HepG2 (cell line): ENCODE data around the gene PIK3C3. TPM values are rescaled to one million over a fixed set of nuclear protein-coding genes. Genes with fewer than 3 reads are reported as not detected.

ENCODE experiments used
- ATAC-seq: fragments of 200-7000 bp; cut with Tn5 transposase; 3 replicates; pipeline ENCODE4 v1.9.1; 2020; ENCODE audit warnings: mild to moderate bottlenecking, moderate library complexity
- BruUV-seq: library from RNA; stranded (reverse); fragments of 400-500 nt; replicated peaks from 2 replicates; lab custom pipeline; 2021; lab: Mats Ljungman, UMichigan
- CTCF ChIA-PET: fragments of 300-600 bp; formaldehyde crosslinking; extraction: SDS; loops from one replicate; lab custom pipeline; 2021; ENCODE audit warnings: low total read pairs, inconsistent platforms, low intra/inter-chr PET ratio; lab: Yijun Ruan, JAX
- POLR2A ChIA-PET: fragments of 350-600 bp; sonication (Branson Sonifier 250); formaldehyde crosslinking; loops from one replicate; lab custom pipeline; 2020; ENCODE audit warnings: antibody characterized with exemption, inconsistent platforms; lab: Yijun Ruan, JAX
- DNase-seq: peaks from one replicate; pipeline ENCODE4 v3.0.0-alpha.2; 2015; ENCODE audit warnings: low spot score
- FAIRE-seq: peaks from 3 replicates; lab custom pipeline; 2011; peaks lifted over from hg19 to GRCh38; lab: Jason Lieb, UNC
- H2AFZ ChIP-seq: one replicate; pipeline ENCODE4 v1.6.1; 2011; ENCODE audit warnings: low read length, inconsistent platforms
- H3K27ac ChIP-seq: fragments of 300-600 bp; 3 replicates; pipeline ENCODE4 v1.8.0; 2011; ENCODE audit warnings: mixed run types, mild to moderate bottlenecking, mixed read lengths, low read length, inconsistent platforms; ENCODE audit not compliant: insufficient read depth; ENCODE audit errors: extremely low read length
- H3K27me3 ChIP-seq, 2 experiments: fragments of 200-600 bp in 1 of 2; 2 replicates in 1 of 2; 3 replicates in 1 of 2; pipeline versions ENCODE4 v1.6.0 to v1.8.0; 2011; ENCODE audit warnings: low read length in 2 of 2, mild to moderate bottlenecking in 2 of 2, moderate library complexity in 2 of 2, inconsistent platforms in 1 of 2; ENCODE audit not compliant: insufficient read depth in 2 of 2, control insufficient read depth in 1 of 2
- H3K36me3 ChIP-seq, 2 experiments: fragments of 200-600 bp in 1 of 2; replicated peaks in 1 of 2; 2 replicates in 1 of 2; 3 replicates in 1 of 2; pipeline versions ENCODE4 v1.5.1 to v1.8.0; 2011; ENCODE audit warnings: low read length in 2 of 2, inconsistent platforms in 1 of 2; ENCODE audit not compliant: insufficient read depth in 2 of 2, control insufficient read depth in 1 of 2
- H3K4me1 ChIP-seq: 2 replicates; pipeline ENCODE4 v1.5.1; 2012; ENCODE audit warnings: low read length, inconsistent platforms; ENCODE audit not compliant: insufficient read depth
- H3K4me2 ChIP-seq: 2 replicates; pipeline ENCODE4 v1.6.0; 2011; ENCODE audit warnings: low read depth, low read length, inconsistent platforms
- H3K4me3 ChIP-seq, 3 experiments: fragments of 200-600 bp in 1 of 3; sonication (generic), shearing (Covaris generic) in 1 of 3; replicated peaks in 1 of 3; 2 replicates each; pipeline ENCODE4 v1.5.1; 2011 to 2016; ENCODE audit warnings: low read length in 3 of 3, inconsistent platforms in 2 of 3, low read depth in 2 of 3, mild to moderate bottlenecking in 2 of 3, control low read depth in 1 of 3, mixed read lengths in 1 of 3; ENCODE audit not compliant: insufficient read depth in 1 of 3
- H3K79me2 ChIP-seq: one replicate; pipeline ENCODE4 v1.6.1; 2011; ENCODE audit warnings: low read length, inconsistent platforms; ENCODE audit not compliant: insufficient read depth
- H3K9ac ChIP-seq: 2 replicates; pipeline ENCODE4 v1.6.0; 2011; ENCODE audit warnings: mild to moderate bottlenecking, low read depth, low read length, inconsistent platforms; ENCODE audit not compliant: insufficient read depth
- H3K9me3 ChIP-seq: 2 replicates; pipeline ENCODE4 v1.5.1; 2012; ENCODE audit warnings: mild to moderate bottlenecking, low read length
- H4K20me1 ChIP-seq: 2 replicates; pipeline ENCODE4 v1.6.0; 2011; ENCODE audit warnings: inconsistent platforms, mild to moderate bottlenecking, low read length, moderate library complexity; ENCODE audit not compliant: insufficient read depth
- AGO2 ChIP-seq: fragments of 200-400 bp; formaldehyde crosslinking; optimal IDR thresholded peaks from 2 replicates; pipeline ENCODE3; 2017; ENCODE audit warnings: mild to moderate bottlenecking, low read depth, low read length, moderate library complexity
- KAT7 ChIP-seq: IDR thresholded peaks from 2 replicates; pipeline ENCODE4 v1.6.1; 2018; ENCODE audit warnings: borderline replicate concordance, missing compliant biosample characterization
- SP5 ChIP-seq: IDR thresholded peaks from 2 replicates; pipeline ENCODE4 v1.6.1; 2016; ENCODE audit warnings: low read depth, borderline replicate concordance
- STAG1 ChIP-seq: sonication (generic); formaldehyde crosslinking; IDR thresholded peaks from 2 replicates; pipeline ENCODE4 v1.4.0; 2020; ENCODE audit warnings: missing genetic modification reagents
- ZBTB37 ChIP-seq: sonication (generic); formaldehyde crosslinking; IDR thresholded peaks from 2 replicates; pipeline ENCODE4 v1.4.0; 2020; ENCODE audit warnings: mild to moderate bottlenecking, missing genetic modification reagents
- ZBTB8A ChIP-seq: sonication (generic); formaldehyde crosslinking; IDR thresholded peaks from 2 replicates; pipeline ENCODE4 v1.4.0; 2020; ENCODE audit warnings: mild to moderate bottlenecking, low read depth, missing genetic modification reagents, borderline replicate concordance
- ZFP36 ChIP-seq: fragments of 150-350 bp; IDR thresholded peaks from 2 replicates; pipeline ENCODE4 v1.6.1; 2018; ENCODE audit warnings: borderline replicate concordance, low read length, low read depth; ENCODE audit not compliant: partially characterized antibody
- ZHX1 ChIP-seq: sonication (generic); formaldehyde crosslinking; IDR thresholded peaks from 2 replicates; pipeline ENCODE4 v1.8.1; 2022; ENCODE audit warnings: low read depth, mild to moderate bottlenecking, missing genetic modification reagents
- ZHX2 ChIP-seq, 2 experiments: sonication (generic) in 1 of 2; formaldehyde crosslinking in 1 of 2; IDR thresholded peaks; 2 replicates each; pipeline versions ENCODE4 v1.6.1 to v1.9.0; 2014 to 2022; ENCODE audit warnings: antibody characterized with exemption in 1 of 2, borderline replicate concordance in 1 of 2, inconsistent platforms in 1 of 2, low read depth in 1 of 2, missing genetic modification reagents in 1 of 2
- WGBS: methylation state at CpG from one replicate; pipeline ENCODE4 v1.1.6; 2017; ENCODE audit warnings: low lambda C conversion rate; 5-methylcytosine and 5-hydroxymethylcytosine counted together
- in situ Hi-C: cut with HindIII; loops from 2 replicates; pipeline ENCODE4 v1.10.0; 2017; ENCODE audit warnings: low pct_unique_long_range_greater_than_20kb; ENCODE audit not compliant: extremely low pct_ligation_motif_present
- intact Hi-C: fragments of 100-400 bp; cut with micrococcal nuclease; formaldehyde crosslinking; loops from one replicate; pipeline ENCODE4 v1.10.0; 2022; ENCODE audit not compliant: unreplicated experiment
- polyA plus RNA-seq, 8 experiments: library from polyadenylated mRNA; depleted of rRNA in 3 of 8; stranded (reverse) in 7 of 8; unstranded in 1 of 8; fragments of >200 nt; fragmentation: Illumina TruSeq in 4 of 8; extraction: Trizol in 4 of 8; gene quantifications; 2 replicates each; pipeline versions ENCODE4 v1.2.1 to v1.2.3, GENCODE V29; 2011 to 2016; ENCODE audit warnings: low read depth in 4 of 8, missing spikeins in 1 of 8, mixed read lengths in 1 of 8; ENCODE audit not compliant: insufficient read depth in 1 of 8
- total RNA-seq, 5 experiments: library from RNA; depleted of rRNA; stranded (reverse); fragments of >200 nt; fragmentation: Illumina TruSeq; extraction: Trizol; gene quantifications; 2 replicates each; pipeline ENCODE4 v1.2.3, GENCODE V29; 2016; ENCODE audit warnings: low read depth in 1 of 5
- TF ChIP-seq, protein P1 (sequence below), 2 experiments: sonication (generic) in 1 of 2; formaldehyde crosslinking in 1 of 2; IDR thresholded peaks; 2 replicates each; pipeline versions ENCODE4 v1.4.0 to v1.6.1; 2018 to 2020; ENCODE audit warnings: missing genetic modification reagents in 2 of 2, borderline replicate concordance in 1 of 2, low read depth in 1 of 2, mild to moderate bottlenecking in 1 of 2, missing biosample characterization in 1 of 2

PIK3C3 gene
- total and polyA plus RNA-seq, 2 of the 13 experiments (the other 11 are each of a cell fraction or from before 2014, with no cell fraction given): 42.8 to 46.4 TPM

DNA sequence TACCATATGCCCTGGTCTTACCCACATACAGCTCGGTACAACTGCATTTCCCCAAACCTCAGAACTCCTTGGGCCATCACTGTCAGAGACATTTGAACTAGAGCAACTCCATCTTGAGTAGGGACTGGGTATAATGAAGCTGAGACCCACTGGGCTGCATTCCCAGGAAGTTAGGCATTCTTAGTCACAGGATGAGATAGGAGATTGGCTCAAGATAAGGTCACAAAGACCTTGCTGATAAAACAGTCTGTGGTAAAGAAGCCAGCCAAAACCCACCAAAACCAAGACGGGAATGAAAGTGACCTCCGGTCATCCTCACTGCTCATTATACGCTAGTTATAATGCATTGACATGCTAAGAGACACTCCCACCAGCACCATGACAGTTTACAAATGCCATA lies 131.3 kb downstream of the PIK3C3 start:
- in situ Hi-C loops: no loop called here
- TF ChIP-seq ZBTB37 (CRISPR knock-in tag): no peak
- TF ChIP-seq KAT7 (CRISPR knock-in tag): no peak
- no peak for TF ChIP-seq ZFP36
- TF ChIP-seq AGO2: no peak
- no peak for TF ChIP-seq ZHX2 (IDR thresholded peaks at IDR 0.05; ENCODE audit: low read depth)
- no peak for TF ChIP-seq ZHX2 (CRISPR knock-in tag; IDR thresholded peaks at IDR 0.05; ENCODE audit: borderline replicate concordance)
- TF ChIP-seq, protein P1, sequence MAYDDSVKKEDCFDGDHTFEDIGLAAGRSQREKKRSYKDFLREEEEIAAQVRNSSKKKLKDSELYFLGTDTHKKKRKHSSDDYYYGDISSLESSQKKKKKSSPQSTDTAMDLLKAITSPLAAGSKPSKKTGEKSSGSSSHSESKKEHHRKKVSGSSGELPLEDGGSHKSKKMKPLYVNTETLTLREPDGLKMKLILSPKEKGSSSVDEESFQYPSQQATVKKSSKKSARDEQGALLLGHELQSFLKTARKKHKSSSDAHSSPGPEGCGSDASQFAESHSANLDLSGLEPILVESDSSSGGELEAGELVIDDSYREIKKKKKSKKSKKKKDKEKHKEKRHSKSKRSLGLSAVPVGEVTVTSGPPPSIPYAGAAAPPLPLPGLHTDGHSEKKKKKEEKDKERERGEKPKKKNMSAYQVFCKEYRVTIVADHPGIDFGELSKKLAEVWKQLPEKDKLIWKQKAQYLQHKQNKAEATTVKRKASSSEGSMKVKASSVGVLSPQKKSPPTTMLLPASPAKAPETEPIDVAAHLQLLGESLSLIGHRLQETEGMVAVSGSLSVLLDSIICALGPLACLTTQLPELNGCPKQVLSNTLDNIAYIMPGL (CRISPR knock-in tag; IDR thresholded peaks at IDR 0.05; ENCODE audit: borderline replicate concordance in 1 of 2, low read depth in 1 of 2): no peak
- no peak for TF ChIP-seq ZBTB8A (CRISPR knock-in tag)
- TF ChIP-seq SP5: no peak
- TF ChIP-seq STAG1 (CRISPR knock-in tag): no peak
- TF ChIP-seq ZHX1 (CRISPR knock-in tag): no peak

More for the DNA sequence above, 131.3 kb downstream of the PIK3C3 start:
- Histone ChIP-seq H3K27me3 (no peaks in the 10 kb centered on the region), H4K20me1 (no peaks in the 10 kb centered on the region), H3K36me3 (no peaks in the 10 kb centered on the region; a peak in 1 of 5 replicates), H3K27ac (no peak overlapping the region), H3K9ac (no peak overlapping the region), H2AFZ (no peak overlapping the region), H3K9me3 (no peaks in the 10 kb centered on the region), H3K4me3 (no peak overlapping the region), H3K4me1 (no peaks in the 10 kb centered on the region), H3K79me2 (no peaks in the 10 kb centered on the region), H3K4me2 (no peak overlapping the region)
- BruUV-seq: no TSS peak
- ChIA-PET POLR2A (no interaction called here), CTCF (no interaction called here)
- DNase-seq (no peak), FAIRE-seq (no peak), ATAC-seq (no peak)
- intact Hi-C loops: no loop called here
- WGBS: 97% methylated on average over 4 of the region's 4 CpGs
